ENCODE results near the gene LDB2.

GRCh38 chr4:16852644-16853043 lies 45.8 kb downstream of the LDB2 start:
- TF ChIP-seq, protein P1, sequence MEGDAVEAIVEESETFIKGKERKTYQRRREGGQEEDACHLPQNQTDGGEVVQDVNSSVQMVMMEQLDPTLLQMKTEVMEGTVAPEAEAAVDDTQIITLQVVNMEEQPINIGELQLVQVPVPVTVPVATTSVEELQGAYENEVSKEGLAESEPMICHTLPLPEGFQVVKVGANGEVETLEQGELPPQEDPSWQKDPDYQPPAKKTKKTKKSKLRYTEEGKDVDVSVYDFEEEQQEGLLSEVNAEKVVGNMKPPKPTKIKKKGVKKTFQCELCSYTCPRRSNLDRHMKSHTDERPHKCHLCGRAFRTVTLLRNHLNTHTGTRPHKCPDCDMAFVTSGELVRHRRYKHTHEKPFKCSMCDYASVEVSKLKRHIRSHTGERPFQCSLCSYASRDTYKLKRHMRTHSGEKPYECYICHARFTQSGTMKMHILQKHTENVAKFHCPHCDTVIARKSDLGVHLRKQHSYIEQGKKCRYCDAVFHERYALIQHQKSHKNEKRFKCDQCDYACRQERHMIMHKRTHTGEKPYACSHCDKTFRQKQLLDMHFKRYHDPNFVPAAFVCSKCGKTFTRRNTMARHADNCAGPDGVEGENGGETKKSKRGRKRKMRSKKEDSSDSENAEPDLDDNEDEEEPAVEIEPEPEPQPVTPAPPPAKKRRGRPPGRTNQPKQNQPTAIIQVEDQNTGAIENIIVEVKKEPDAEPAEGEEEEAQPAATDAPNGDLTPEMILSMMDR (IDR thresholded peaks at IDR 0.05 in 4 of 5, conservative IDR thresholded peaks at IDR 0.05 in 1 of 5) = no peak
- TF ChIP-seq POLR2A (IDR thresholded peaks at IDR 0.05) = no peak
